PFSK-1 (cell line): ENCODE data around the gene LCOR.

Experiments used
- FOXP2 ChIP-seq: optimal IDR thresholded peaks from 2 replicates; pipeline ENCODE3; 2011; ENCODE audit warnings: borderline replicate concordance, control low read depth, inconsistent platforms; ENCODE audit not compliant: insufficient read depth; ENCODE audit errors: extremely low read length, extremely low read depth
- POLR2AphosphoS5 ChIP-seq: IDR thresholded peaks from 2 replicates; pipeline ENCODE4 v1.6.1; 2012; ENCODE audit warnings: low read depth, mild to moderate bottlenecking, control low read depth, low read length, moderate library complexity
- REST ChIP-seq, 2 experiments: IDR thresholded peaks; 2 replicates each; pipeline versions ENCODE4 v1.6.1 to v1.8.0; 2011 to 2012; ENCODE audit warnings: low read depth in 2 of 2, low read length in 2 of 2, control low read depth in 1 of 2, inconsistent platforms in 1 of 2, mild to moderate bottlenecking in 1 of 2, moderate library complexity in 1 of 2; ENCODE audit not compliant: insufficient read depth in 1 of 2
- SIN3A ChIP-seq: IDR thresholded peaks from 2 replicates; pipeline ENCODE4 v1.6.1; 2012; ENCODE audit warnings: mild to moderate bottlenecking, low read length, moderate library complexity, borderline replicate concordance; ENCODE audit not compliant: insufficient read depth
- TAF1 ChIP-seq: IDR thresholded peaks from 2 replicates; pipeline ENCODE4 v1.6.1; 2012; ENCODE audit warnings: low read length, control low read depth, borderline replicate concordance; ENCODE audit not compliant: insufficient read depth

DNA sequence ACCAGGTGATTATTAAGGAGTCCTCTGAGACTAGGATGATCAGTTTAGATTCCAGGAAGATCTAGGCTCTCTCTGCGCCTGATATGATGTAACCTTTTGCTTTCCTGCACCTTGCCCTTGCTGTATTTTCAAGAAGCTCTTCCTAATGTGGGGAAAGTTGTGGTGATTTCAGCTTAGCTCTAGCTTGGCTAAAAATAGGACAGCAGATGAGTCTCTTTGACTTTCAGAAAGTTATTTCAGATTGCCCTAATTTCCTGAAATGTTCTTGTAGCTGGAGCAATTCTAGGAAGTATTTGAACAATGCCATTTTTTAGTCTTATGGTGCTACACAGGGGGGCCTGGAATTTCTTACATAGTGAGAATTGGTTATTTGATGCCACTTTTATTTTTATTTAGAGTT is 3.8 kb downstream of the LCOR start:
- TF ChIP-seq SIN3A (no peak), REST (IDR thresholded peaks at IDR 0.05; ENCODE audit: insufficient read depth in 1 of 2, low read depth in 2 of 2, low read length in 2 of 2) (no peak), POLR2AphosphoS5 (no peak), TAF1 (no peak), FOXP2 (no peak)
